ENCODE results near the gene IFNGR2.
"Not testable (repeated sequence)": the region's sequence is repeated elsewhere in the genome, so short reads cannot be mapped to it uniquely, and the experiment has no call there.

The IFNGR2 gene, protein sequence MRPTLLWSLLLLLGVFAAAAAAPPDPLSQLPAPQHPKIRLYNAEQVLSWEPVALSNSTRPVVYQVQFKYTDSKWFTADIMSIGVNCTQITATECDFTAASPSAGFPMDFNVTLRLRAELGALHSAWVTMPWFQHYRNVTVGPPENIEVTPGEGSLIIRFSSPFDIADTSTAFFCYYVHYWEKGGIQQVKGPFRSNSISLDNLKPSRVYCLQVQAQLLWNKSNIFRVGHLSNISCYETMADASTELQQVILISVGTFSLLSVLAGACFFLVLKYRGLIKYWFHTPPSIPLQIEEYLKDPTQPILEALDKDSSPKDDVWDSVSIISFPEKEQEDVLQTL

GRCh38 chr21:33403128-33403785 lies at the start of gene IFNGR2:
Gene IFNGR2 (plus strand): TSS chr21:33403413. CDS start chr21:33403544, 131 bp downstream.
- no peak for DNase-seq (ENCODE audit: low spot score)

GRCh38 chr21:33355355-33355754 lies 47.9 kb upstream of the IFNGR2 start:
- DNase-seq (ENCODE audit: low spot score) = no peak

- DNase-seq (ENCODE audit: low spot score) = no peak
These were observed 47.2 kb upstream of the IFNGR2 start for GRCh38 chr21:33355996-33356395.

DNA sequence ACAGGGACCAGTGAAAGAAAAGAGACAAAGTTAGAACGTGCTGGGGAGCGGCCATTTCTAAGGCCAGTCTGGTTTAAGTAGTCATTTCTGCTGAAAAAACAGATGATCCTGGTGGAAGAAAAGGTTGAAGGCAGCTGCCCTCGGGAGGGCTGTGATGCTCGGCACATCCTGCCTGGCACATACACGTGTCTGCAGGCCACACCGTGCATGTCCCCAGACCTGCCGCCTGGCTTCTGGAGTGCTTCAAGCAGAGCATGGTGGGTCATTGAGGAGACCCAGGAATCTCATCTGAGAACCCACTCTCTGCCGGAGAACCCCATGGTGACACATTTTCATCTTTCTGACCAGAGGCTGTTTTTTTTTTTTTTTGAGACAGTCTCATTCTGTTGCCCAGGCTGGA lies 46.0 kb upstream of the IFNGR2 start:
- DNase-seq (ENCODE audit: low spot score) = no peak

DNA sequence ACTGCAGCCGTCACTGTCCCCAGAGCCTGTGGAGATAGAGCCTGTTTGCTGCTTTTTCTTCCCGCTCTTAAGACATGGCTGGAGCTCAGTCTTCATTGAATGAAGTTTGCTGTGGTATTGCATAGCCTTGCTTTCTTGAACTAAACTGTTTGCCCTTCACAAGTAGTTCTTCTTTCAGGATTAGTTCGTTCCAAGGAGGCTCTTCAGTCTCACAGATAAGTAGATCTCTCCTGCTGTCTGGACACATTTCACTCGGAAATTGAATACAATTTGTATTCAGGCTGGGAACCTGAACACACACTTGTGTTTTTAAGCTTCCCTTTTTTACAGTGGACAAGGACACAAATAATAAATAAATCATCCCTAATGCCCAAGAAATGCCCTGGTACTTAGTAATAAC lies 43.8 kb upstream of the IFNGR2 start:
- no peak for DNase-seq (ENCODE audit: low spot score)

DNA sequence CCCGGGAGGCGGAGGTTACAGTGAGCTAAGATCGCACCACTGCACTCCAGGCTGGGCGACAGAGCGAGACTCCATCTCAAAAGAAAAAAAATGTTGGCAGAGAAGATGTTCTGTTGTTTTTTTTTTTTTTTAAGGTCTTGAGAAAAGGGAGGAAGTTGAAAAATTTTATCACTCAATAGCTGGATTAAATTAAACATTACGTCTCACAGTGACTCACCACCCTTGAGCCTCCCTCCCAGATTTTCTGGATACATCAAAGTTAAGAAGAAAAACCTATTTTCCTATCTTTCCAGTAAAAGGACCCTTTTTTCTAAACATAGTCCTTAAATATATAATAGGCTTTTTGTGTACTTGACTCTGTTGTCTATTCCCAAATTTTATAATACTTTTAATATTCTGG lies 42.9 kb upstream of the IFNGR2 start:
- no peak for DNase-seq (ENCODE audit: low spot score)

DNA sequence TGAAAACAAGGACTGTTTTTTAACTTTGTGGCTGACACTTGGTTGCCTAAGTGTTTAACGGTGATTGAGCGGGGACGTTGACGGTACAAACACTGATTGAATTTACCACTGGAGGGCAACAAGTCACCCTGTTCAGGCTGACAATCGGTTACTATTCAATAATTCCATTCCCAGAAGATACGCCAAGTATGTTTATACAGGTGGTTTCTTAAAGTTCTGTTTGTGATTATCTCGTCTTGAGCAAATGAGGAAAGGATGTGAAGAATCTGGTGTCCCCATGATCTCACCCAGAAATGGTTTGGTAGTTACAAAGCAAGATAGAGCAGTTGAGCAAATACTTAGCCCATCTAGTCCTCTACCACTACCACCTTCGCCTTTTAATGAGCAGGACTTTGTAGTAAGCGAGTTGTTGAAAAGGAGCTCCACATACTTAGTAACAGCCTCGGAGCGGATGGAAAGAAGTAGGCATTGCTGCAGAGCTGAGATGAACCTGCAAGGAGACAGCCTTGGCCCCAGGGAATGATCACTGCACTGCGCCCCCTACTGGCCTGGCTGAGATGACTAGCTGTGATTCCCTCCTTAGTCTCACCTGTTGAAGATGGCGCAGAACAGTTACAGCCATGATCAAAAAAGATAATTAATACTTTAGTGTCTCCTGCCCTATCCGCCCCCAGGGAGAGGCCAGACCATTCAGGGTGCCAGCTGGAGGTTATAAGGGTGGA lies 42.2 kb upstream of the IFNGR2 start:
- DNase-seq (ENCODE audit: low spot score) = peak; percentile 74

- no peak for DNase-seq (ENCODE audit: low spot score)
These were observed 41.1 kb upstream of the IFNGR2 start for GRCh38 chr21:33362044-33362555.

- DNase-seq (ENCODE audit: low spot score) = not testable (repeated sequence)
These were observed 39.2 kb upstream of the IFNGR2 start for GRCh38 chr21:33363911-33364609.

GRCh38 chr21:33364830-33365229 lies 38.4 kb upstream of the IFNGR2 start:
- no peak for DNase-seq (ENCODE audit: low spot score)

DNA sequence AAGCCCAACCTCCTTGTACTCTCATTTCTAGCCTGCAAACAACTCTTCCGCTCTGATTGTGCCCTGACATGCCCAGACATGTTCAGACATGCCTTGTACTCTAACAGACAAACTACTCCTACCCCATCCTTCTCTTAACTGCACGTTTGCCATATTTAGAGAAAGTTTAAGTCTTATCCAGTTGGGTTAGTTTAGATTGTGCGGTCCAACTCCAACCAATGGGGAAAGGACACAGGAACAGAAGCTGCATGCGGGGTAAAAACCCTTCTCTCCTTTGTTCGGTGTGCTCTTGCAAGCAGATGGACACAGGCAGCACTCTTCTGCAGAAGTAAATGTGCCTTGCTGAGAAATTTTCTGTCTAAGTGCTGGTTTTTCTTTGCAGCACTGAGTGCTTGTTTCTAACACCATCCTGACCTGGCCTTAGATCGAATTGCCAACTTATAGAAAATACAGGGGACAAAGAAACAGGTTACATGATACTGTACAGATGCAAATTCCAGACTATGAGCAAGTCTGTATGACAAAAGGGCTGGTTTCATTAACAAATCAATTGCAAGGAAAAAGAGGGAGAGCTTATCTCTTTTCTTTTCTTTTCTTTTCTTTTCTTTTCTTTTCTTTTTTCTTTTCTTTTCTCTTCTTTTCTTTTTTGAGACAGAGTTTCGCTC lies 35.8 kb upstream of the IFNGR2 start:
- no peak for DNase-seq (ENCODE audit: low spot score)

DNA sequence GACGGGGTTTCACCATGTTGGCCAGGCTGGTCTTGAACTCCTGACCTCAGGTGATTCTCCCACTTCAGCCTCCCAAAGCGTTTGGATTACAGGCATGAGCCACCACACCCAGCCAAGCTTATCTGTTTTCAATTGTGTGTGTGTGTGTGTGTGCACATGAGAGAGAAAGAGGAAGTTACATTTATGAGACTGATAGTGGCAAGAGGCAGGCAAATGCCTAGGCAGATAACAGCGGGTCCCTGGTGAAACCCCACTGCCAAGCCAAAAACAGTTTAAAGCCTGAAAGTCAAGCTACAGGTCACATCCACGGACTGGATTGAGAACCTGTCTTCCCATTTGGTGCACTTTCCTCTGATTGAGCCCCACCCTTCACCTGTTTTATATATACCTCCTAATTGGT lies 35.1 kb upstream of the IFNGR2 start:
- no peak for DNase-seq (ENCODE audit: low spot score)

- DNase-seq (ENCODE audit: low spot score) = no peak
These were observed 34.6 kb upstream of the IFNGR2 start for GRCh38 chr21:33368576-33368975.

DNA sequence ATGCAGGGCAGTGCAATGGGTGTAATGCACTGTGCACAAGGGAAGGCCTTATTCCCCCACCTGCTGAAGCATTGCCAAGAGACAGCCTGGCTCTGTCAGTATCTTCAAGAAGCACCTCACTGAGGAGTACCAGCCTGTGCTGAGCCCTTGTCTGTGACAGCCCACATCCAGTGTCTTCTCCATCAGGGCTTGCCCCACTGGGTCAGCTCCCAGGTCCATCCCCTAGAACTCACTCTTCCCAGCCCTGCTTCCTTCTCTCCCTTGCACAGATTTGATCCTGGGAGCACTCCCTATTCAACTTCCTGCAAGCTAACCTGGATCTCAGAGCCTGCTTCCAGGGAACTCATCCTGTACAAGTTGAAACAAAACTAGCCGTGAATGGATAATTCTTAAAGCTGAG lies 33.6 kb upstream of the IFNGR2 start:
- no peak for DNase-seq (ENCODE audit: low spot score)

DNA sequence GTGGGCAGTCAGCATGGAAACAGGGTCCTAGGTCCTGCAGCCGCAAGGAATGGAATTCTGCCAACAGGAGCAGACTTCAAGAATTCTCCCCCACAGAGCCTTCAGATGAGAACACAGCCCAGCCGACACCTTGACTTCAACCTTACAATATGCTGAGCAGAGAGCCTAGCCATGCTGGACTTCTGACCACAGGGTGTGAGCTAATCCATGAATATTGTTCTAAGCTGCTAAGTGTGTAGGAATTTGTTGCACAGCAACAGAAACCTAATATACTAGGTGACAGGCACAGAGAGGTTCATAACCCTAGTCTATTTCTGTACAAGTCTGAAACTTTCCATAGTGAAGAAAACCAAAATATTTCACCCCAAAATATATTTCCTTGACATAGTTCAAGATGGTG lies 32.9 kb upstream of the IFNGR2 start:
- no peak for DNase-seq (ENCODE audit: low spot score)

- DNase-seq (ENCODE audit: low spot score) = no peak
These were observed 31.8 kb upstream of the IFNGR2 start for GRCh38 chr21:33371366-33371765.

- no peak for DNase-seq (ENCODE audit: low spot score)
These were observed 30.6 kb upstream of the IFNGR2 start for GRCh38 chr21:33372582-33372981.

DNA sequence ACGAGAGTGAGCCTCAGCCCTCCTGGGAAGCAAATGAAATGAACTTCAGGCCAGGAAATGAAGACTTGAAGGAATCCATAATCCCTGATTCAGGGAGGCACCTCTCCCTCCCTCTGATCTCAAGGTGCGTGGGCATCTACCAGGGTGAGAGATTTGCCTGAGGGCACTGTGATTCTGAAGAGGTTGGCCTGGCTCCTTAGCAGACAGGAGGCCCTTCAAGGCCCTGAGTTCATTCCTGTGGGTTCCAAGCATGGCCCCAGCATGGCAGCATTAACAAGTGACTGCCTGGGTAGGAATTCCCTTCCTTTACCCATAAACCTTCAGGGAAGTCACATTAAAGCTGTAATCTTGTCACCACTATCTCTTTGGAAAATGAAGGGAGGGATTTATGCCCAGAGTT lies 29.8 kb upstream of the IFNGR2 start:
- DNase-seq (ENCODE audit: low spot score) = no peak

DNA sequence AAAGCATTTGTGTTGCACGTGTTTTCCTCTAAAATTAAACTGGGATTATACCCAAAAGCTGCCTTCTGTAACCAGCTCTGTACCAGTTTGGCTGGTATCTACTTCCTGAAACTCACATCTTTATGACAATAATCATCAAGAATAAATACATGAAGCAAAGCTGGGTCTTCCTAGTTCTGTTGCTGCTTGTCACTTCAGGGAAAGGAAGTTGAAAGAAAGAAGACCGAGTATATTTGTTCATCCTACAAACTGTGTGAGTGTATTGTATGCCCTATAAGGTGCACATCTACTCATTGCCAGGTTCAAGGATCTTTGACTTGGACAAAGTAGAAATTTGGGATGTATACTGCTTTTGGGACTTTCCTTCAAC lies 29.1 kb upstream of the IFNGR2 start:
- no peak for DNase-seq (ENCODE audit: low spot score)

GRCh38 chr21:33374450-33375096 lies 28.6 kb upstream of the IFNGR2 start:
- DNase-seq (ENCODE audit: low spot score) = peak; percentile 40

DNA sequence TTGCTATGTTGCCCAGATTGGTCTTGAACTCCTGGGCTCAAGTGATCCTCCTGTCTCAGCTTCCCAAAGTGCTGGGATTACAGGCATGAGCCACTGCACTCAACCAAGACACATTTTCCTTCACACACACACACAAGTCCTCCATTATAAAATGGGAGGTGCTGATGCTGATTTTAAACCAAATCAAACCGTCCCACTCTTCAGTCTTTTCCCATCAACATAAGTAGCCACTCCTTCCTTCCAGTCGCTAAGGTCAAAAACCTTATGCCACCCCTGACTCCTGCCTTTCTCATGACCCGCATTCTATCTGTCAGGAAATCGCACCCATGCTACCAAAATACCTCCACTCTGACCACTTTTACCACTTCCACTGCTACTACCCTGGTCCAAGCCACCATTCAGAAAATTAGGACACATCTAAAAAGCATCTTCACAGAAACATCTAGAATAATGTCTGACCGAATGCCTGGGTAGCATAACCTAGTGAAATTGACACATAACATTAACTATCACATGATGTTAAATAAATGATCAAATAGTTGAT lies 28.0 kb upstream of the IFNGR2 start:
- no peak for DNase-seq (ENCODE audit: low spot score)
